Measurements from ENCODE around the gene NCOR2. TPM values are rescaled to one million over a fixed set of nuclear protein-coding genes. Genes with fewer than 3 reads are reported as not detected.

NCOR2 gene
- total and polyA plus RNA-seq, 2 donors (not counting 3 experiments of a cell fraction or from before 2014, with no cell fraction given), result 26.5 to 241 TPM

DNA sequence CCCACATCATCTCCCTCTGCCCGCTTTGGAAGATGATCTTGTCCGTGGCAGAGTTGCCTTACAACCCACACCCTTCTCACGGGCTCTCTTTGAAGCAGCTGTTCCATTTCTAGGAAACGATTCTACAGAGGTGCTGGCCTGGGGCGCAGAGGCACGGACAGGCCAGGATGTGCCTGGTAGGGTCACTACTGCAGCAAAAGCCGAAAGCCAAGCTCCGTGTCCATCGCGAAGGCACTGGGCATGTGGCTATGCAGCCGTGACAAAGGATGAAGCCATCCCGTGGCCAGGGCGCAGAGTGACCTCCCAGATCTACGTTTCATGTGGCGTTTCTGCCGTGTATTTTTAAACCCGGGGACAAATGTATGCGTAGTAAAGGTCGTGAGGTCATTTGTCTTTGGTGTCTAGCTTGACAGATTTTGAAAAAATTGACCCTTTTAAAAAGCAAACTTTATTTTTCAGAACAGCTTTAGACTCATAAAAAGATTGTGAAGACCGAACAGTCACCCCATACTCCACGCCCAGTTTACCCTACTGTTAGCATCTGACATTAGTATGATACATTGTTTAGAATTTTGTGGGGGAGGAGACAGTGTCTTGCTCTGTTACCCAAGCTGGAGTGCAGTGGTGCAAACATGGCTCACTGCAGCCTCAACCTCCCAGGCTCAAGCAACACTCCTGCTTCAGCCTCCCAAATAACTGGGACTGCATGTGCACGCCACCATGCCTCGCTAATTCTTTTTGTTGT, 40.4 kb upstream of the NCOR2 start:
- DNase-seq (ENCODE audit: low read depth, low spot score), result no peak
- no peaks in the 10 kb centered on the region for H3K9me3 ChIP-seq (replicated peaks; ENCODE audit: control insufficient read depth, insufficient read depth, low read length)
- ChIA-PET CTCF (no interaction called here), POLR2A (no interaction called here)
- intact Hi-C loops (cut with micrococcal nuclease) (loop anchor here (5.0 kb wide), 1 partner anchor 44 kb away; no protein-coding TSS in a partner anchor), dilution Hi-C loops (cut with MboI; ENCODE audit: extremely low pct_ligation_motif_present, low sequenced_read_pairs) (no loop called here)
- no peak overlapping the region for H3K4me2 ChIP-seq (ENCODE audit: insufficient read depth, low read length)
- H3K36me3 ChIP-seq (ENCODE audit: control insufficient read depth in 2 of 2, extremely low read depth in 1 of 2, insufficient read depth in 2 of 2, low read length in 2 of 2), result no peaks in the 10 kb centered on the region
- no peak overlapping the region for H3K9ac ChIP-seq (replicated peaks; ENCODE audit: extremely low read depth, insufficient read depth, low read length)
- H3K79me2 ChIP-seq (ENCODE audit: control insufficient read depth, insufficient read depth, low read length), result no peaks in the 10 kb centered on the region
- no peak for TF ChIP-seq GATA2 (IDR thresholded peaks at IDR 0.05; ENCODE audit: insufficient read depth, insufficient read length, low read depth, low read length)
- H2AFZ ChIP-seq (ENCODE audit: low read depth, low read length), result no peak overlapping the region
- no peak overlapping the region for H3K27ac ChIP-seq (ENCODE audit: insufficient read depth, low read depth, low read length)
- H3K27me3 ChIP-seq (ENCODE audit: control insufficient read depth in 2 of 2, insufficient read depth in 2 of 2, low read length in 2 of 2), result no peaks in the 10 kb centered on the region
- FAIRE-seq, result no peak
- H3K9me1 ChIP-seq (replicated peaks; ENCODE audit: control insufficient read depth, extremely low read depth, insufficient read depth, low read length), result no peaks in the 10 kb centered on the region
- H4K20me1 ChIP-seq (replicated peaks; ENCODE audit: control insufficient read depth, extremely low read depth, insufficient read depth, low read length), result no peaks in the 10 kb centered on the region
- H3K4me3 ChIP-seq (replicated peaks in 1 of 3; ENCODE audit: insufficient read depth in 1 of 3, low read depth in 1 of 3, low read length in 3 of 3), result no peak overlapping the region
- no TSS peak for BruUV-seq (replicated peaks)
- H3K4me1 ChIP-seq (ENCODE audit: control insufficient read depth, extremely low read depth, insufficient read depth, low read length), result peaks cover 18% of the 10 kb centered on the region

DNA sequence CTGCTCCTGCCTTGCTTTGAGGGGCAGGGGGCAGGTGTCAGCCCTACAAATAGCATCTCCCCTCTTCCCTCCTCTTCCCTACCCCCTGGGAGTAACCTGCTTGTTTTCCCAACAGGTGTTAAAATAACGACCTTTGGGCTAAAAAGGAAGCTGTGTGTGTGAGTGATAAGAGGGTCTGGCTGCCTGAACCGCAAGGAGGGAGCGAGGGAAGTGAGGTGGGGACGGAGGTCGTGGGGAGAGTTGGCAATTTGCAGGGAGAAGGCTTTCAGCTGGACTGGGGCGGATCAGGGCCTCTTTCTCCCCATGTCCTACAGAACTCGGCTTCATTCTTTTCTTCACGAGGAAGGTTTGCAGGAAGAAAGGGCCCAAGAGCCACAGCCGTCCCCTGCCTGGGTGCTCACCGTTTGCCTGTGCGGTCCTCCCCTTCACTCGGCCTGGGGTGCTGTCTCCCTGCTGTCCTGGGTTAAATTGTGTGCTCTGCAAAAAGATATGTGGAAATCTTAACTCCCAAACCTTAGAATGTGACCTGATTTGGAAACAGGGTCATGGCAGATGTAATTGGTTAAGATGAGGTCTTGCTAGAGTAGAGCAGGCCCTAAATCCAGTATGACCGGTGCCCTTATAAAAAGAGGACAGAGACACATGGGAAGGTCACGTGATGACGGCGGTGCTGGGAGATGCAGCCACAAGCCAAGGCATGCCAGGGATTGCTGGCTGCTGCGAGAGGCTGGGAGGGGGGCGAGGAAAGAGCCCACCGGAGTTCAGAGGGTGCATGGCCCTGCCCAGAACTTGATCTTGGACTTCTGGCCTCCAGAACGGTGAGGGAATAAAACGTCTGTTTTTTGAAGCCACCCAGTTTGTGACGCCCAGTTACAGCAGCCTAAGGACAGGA, 38.7 kb upstream of the NCOR2 start:
- Histone ChIP-seq H3K4me1 (ENCODE audit: control insufficient read depth, extremely low read depth, insufficient read depth, low read length) (peaks cover 18% of the 10 kb centered on the region), H3K79me2 (ENCODE audit: control insufficient read depth, insufficient read depth, low read length) (no peaks in the 10 kb centered on the region), H3K9me1 (replicated peaks; ENCODE audit: control insufficient read depth, extremely low read depth, insufficient read depth, low read length) (no peaks in the 10 kb centered on the region), H2AFZ (ENCODE audit: low read depth, low read length) (no peak overlapping the region), H3K4me2 (ENCODE audit: insufficient read depth, low read length) (no peak overlapping the region), H4K20me1 (replicated peaks; ENCODE audit: control insufficient read depth, extremely low read depth, insufficient read depth, low read length) (no peaks in the 10 kb centered on the region), H3K27ac (ENCODE audit: insufficient read depth, low read depth, low read length) (no peak overlapping the region), H3K27me3 (ENCODE audit: control insufficient read depth in 2 of 2, insufficient read depth in 2 of 2, low read length in 2 of 2) (no peaks in the 10 kb centered on the region), H3K36me3 (ENCODE audit: control insufficient read depth in 2 of 2, extremely low read depth in 1 of 2, insufficient read depth in 2 of 2, low read length in 2 of 2) (no peaks in the 10 kb centered on the region), H3K4me3 (replicated peaks in 1 of 3; ENCODE audit: insufficient read depth in 1 of 3, low read depth in 1 of 3, low read length in 3 of 3) (no peak overlapping the region), H3K9me3 (replicated peaks; ENCODE audit: control insufficient read depth, insufficient read depth, low read length) (no peaks in the 10 kb centered on the region), H3K9ac (replicated peaks; ENCODE audit: extremely low read depth, insufficient read depth, low read length) (no peak overlapping the region)
- DNase-seq (ENCODE audit: low read depth, low spot score) (peak; percentile 68), FAIRE-seq (no peak)
- CTCF ChIA-PET, result interaction anchor here (0.9 kb wide), 1 partner anchor 10 kb away, joined by 3 read pairs; no protein-coding TSS in a partner anchor
- no TSS peak for BruUV-seq (replicated peaks)
- POLR2A ChIA-PET, result no interaction called here
- dilution Hi-C loops (cut with MboI; ENCODE audit: extremely low pct_ligation_motif_present, low sequenced_read_pairs) (no loop called here), intact Hi-C loops (cut with micrococcal nuclease) (loop anchor here (5.0 kb wide), 1 partner anchor 46 kb away; no protein-coding TSS in a partner anchor)
- TF ChIP-seq, protein P1, sequence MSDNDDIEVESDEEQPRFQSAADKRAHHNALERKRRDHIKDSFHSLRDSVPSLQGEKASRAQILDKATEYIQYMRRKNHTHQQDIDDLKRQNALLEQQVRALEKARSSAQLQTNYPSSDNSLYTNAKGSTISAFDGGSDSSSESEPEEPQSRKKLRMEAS (IDR thresholded peaks at IDR 0.05; ENCODE audit: insufficient read depth, insufficient read length), result no peak
- TF ChIP-seq FOS (IDR thresholded peaks at IDR 0.05; ENCODE audit: borderline replicate concordance, insufficient read depth, low read length) (no peak), EZH2 (IDR thresholded peaks at IDR 0.05; ENCODE audit: borderline replicate concordance, low read depth, low read length, severe bottlenecking) (no peak), JUN (IDR thresholded peaks at IDR 0.05; ENCODE audit: borderline replicate concordance, insufficient read depth, insufficient read length, low read depth) (no peak), GATA2 (IDR thresholded peaks at IDR 0.05; ENCODE audit: insufficient read depth, insufficient read length, low read depth, low read length) (no peak), MYC (IDR thresholded peaks at IDR 0.05; ENCODE audit: low read depth, low read length) (no peak), POLR2AphosphoS5 (IDR thresholded peaks at IDR 0.05; ENCODE audit: insufficient read depth, low read depth, low read length) (no peak), POLR2A (IDR thresholded peaks at IDR 0.05; ENCODE audit: low read depth, low read length) (no peak)
- TF ChIP-seq, protein P2, sequence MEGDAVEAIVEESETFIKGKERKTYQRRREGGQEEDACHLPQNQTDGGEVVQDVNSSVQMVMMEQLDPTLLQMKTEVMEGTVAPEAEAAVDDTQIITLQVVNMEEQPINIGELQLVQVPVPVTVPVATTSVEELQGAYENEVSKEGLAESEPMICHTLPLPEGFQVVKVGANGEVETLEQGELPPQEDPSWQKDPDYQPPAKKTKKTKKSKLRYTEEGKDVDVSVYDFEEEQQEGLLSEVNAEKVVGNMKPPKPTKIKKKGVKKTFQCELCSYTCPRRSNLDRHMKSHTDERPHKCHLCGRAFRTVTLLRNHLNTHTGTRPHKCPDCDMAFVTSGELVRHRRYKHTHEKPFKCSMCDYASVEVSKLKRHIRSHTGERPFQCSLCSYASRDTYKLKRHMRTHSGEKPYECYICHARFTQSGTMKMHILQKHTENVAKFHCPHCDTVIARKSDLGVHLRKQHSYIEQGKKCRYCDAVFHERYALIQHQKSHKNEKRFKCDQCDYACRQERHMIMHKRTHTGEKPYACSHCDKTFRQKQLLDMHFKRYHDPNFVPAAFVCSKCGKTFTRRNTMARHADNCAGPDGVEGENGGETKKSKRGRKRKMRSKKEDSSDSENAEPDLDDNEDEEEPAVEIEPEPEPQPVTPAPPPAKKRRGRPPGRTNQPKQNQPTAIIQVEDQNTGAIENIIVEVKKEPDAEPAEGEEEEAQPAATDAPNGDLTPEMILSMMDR (IDR thresholded peaks at IDR 0.05; ENCODE audit: extremely low read depth in 1 of 2, insufficient read depth in 1 of 2, low read depth in 1 of 2, low read length in 2 of 2), result no peak
